Astrocyte (in vitro differentiated cells and primary cell): ENCODE measurements around the gene ST6GALNAC2. TPM values are rescaled to one million over a fixed set of nuclear protein-coding genes. Genes with fewer than 3 reads are reported as not detected.

Experiments used
- DNase-seq: peaks from one replicate; pipeline ENCODE4 v3.0.0-alpha.2; 2010; ENCODE audit warnings: low read depth
- FAIRE-seq: peaks from 2 replicates; lab custom pipeline; 2011; peaks lifted over from hg19 to GRCh38; lab: Jason Lieb, UNC
- H2AFZ ChIP-seq: 2 replicates; pipeline ENCODE4 v1.6.0; 2012; ENCODE audit warnings: low read depth, low read length, inconsistent platforms
- H3K27ac ChIP-seq: 2 replicates; pipeline ENCODE4 v1.5.1; 2011; ENCODE audit warnings: low read depth, low read length, inconsistent platforms
- H3K27me3 ChIP-seq: 2 replicates; pipeline ENCODE4 v1.6.0; 2011; ENCODE audit warnings: low read length, inconsistent platforms; ENCODE audit not compliant: insufficient read depth
- H3K36me3 ChIP-seq: 2 replicates; pipeline ENCODE4 v1.5.1; 2011; ENCODE audit warnings: low read length, inconsistent platforms; ENCODE audit not compliant: insufficient read depth
- H3K4me1 ChIP-seq: 2 replicates; pipeline ENCODE4 v1.5.1; 2011; ENCODE audit warnings: low read length, inconsistent platforms; ENCODE audit not compliant: insufficient read depth
- H3K4me2 ChIP-seq: 2 replicates; pipeline ENCODE4 v1.6.0; 2012; ENCODE audit warnings: low read length, inconsistent platforms
- H3K4me3 ChIP-seq: 2 replicates; pipeline ENCODE4 v1.5.1; 2011; ENCODE audit warnings: low read depth, mild to moderate bottlenecking, low read length, inconsistent platforms; ENCODE audit not compliant: insufficient read depth
- H3K79me2 ChIP-seq: 2 replicates; pipeline ENCODE4 v1.6.0; 2012; ENCODE audit warnings: mild to moderate bottlenecking, low read length, inconsistent platforms; ENCODE audit not compliant: insufficient read depth
- H3K9ac ChIP-seq: 2 replicates; pipeline ENCODE4 v1.6.0; 2012; ENCODE audit warnings: mild to moderate bottlenecking, low read length, inconsistent platforms
- H3K9me3 ChIP-seq: 2 replicates; pipeline ENCODE4 v1.5.1; 2012; ENCODE audit warnings: low read depth, mild to moderate bottlenecking, low read length, inconsistent platforms; ENCODE audit not compliant: insufficient read depth
- H4K20me1 ChIP-seq: 2 replicates; pipeline ENCODE4 v1.6.0; 2012; ENCODE audit warnings: low read length, inconsistent platforms; ENCODE audit not compliant: insufficient read depth
- H3K27ac Mint-ChIP-seq: one replicate; pipeline ENCODE4 v1.8.0; 2021; ENCODE audit warnings: mild to moderate bottlenecking, mixed read lengths; ENCODE audit not compliant: unreplicated experiment
- H3K27me3 Mint-ChIP-seq: one replicate; pipeline ENCODE4 v1.8.0; 2021; ENCODE audit warnings: low read depth, mixed read lengths; ENCODE audit not compliant: unreplicated experiment
- H3K36me3 Mint-ChIP-seq: one replicate; pipeline ENCODE4 v1.8.0; 2021; ENCODE audit warnings: low read depth, mixed read lengths; ENCODE audit not compliant: unreplicated experiment
- H3K4me1 Mint-ChIP-seq: one replicate; pipeline ENCODE4 v1.8.0; 2021; ENCODE audit warnings: low read depth, mixed read lengths; ENCODE audit not compliant: unreplicated experiment
- H3K4me3 Mint-ChIP-seq: one replicate; pipeline ENCODE4 v1.8.0; 2021; ENCODE audit warnings: mild to moderate bottlenecking, moderate library complexity, mixed read lengths; ENCODE audit not compliant: unreplicated experiment
- H3K9me3 Mint-ChIP-seq: one replicate; pipeline ENCODE4 v1.8.0; 2021; ENCODE audit warnings: mild to moderate bottlenecking, mixed read lengths; ENCODE audit not compliant: unreplicated experiment
- CTCF ChIP-seq: IDR thresholded peaks from 2 replicates; pipeline ENCODE4 v1.5.1; 2011; ENCODE audit warnings: low read depth, mild to moderate bottlenecking, inconsistent platforms, low read length, moderate library complexity; ENCODE audit not compliant: insufficient read depth
- EZH2 ChIP-seq: IDR thresholded peaks from 2 replicates; pipeline ENCODE4 v1.6.1; 2012; ENCODE audit warnings: mild to moderate bottlenecking, low read length, inconsistent platforms; ENCODE audit not compliant: insufficient read depth
- total RNA-seq: library from RNA; stranded (reverse); gene quantifications from 2 replicates; pipeline ENCODE4 v1.2.1, GENCODE V29; 2021

Gene ST6GALNAC2
- total RNA-seq, 1 donor from 2014 or later, result 0.79 TPM

- DNase-seq (no peak), FAIRE-seq (no peak)
- no peak overlapping the region for H3K4me2 ChIP-seq
- Mint-ChIP-seq H3K4me3 (no peak overlapping the region), H3K36me3 (no peaks in the 10 kb centered on the region), H3K4me1 (peaks cover 12% of the 10 kb centered on the region), H3K27me3 (peaks cover 11% of the 10 kb centered on the region), H3K27ac (no peak overlapping the region), H3K9me3 (peaks cover 2% of the 10 kb centered on the region)
- H3K27ac ChIP-seq, result no peak overlapping the region
- H3K9me3 ChIP-seq, result no peaks in the 10 kb centered on the region
- H2AFZ ChIP-seq, result no peak overlapping the region
- H4K20me1 ChIP-seq, result no peaks in the 10 kb centered on the region
- H3K79me2 ChIP-seq, result no peaks in the 10 kb centered on the region
- H3K27me3 ChIP-seq, result peaks cover 6% of the 10 kb centered on the region
- no peak overlapping the region for H3K9ac ChIP-seq
- no peak for TF ChIP-seq EZH2
- TF ChIP-seq CTCF, result no peak
- H3K4me3 ChIP-seq, result no peak overlapping the region
- H3K4me1 ChIP-seq, result peaks cover 3% of the 10 kb centered on the region
- no peaks in the 10 kb centered on the region for H3K36me3 ChIP-seq
Observed at GRCh38 chr17:76630151-76630550, 44.5 kb upstream of the ST6GALNAC2 start.

GRCh38 chr17:76627510-76627909, 41.9 kb upstream of the ST6GALNAC2 start:
- H3K36me3 Mint-ChIP-seq, result no peaks in the 10 kb centered on the region
- Histone ChIP-seq H3K9ac (no peak overlapping the region), H3K27me3 (peaks cover 6% of the 10 kb centered on the region), H2AFZ (no peak overlapping the region), H3K4me2 (no peak overlapping the region), H3K9me3 (no peaks in the 10 kb centered on the region), H3K27ac (no peak overlapping the region), H3K79me2 (no peaks in the 10 kb centered on the region), H3K4me1 (peaks cover 4% of the 10 kb centered on the region), H3K4me3 (no peak overlapping the region), H3K36me3 (no peaks in the 10 kb centered on the region), H4K20me1 (no peaks in the 10 kb centered on the region)
- H3K27ac Mint-ChIP-seq, result no peak overlapping the region
- TF ChIP-seq CTCF (no peak), EZH2 (no peak)
- FAIRE-seq (no peak), DNase-seq (no peak)
- peaks cover 20% of the 10 kb centered on the region for H3K27me3 Mint-ChIP-seq
- peaks cover 15% of the 10 kb centered on the region for H3K4me1 Mint-ChIP-seq
- H3K4me3 Mint-ChIP-seq, result no peak overlapping the region
- H3K9me3 Mint-ChIP-seq, result no peaks in the 10 kb centered on the region

- no peak overlapping the region for H3K4me2 ChIP-seq
- no peaks in the 10 kb centered on the region for H3K36me3 ChIP-seq
- Mint-ChIP-seq H3K4me3 (no peak overlapping the region), H3K27me3 (peaks cover 20% of the 10 kb centered on the region), H3K27ac (no peak overlapping the region), H3K4me1 (peaks cover 7% of the 10 kb centered on the region), H3K9me3 (no peaks in the 10 kb centered on the region), H3K36me3 (no peaks in the 10 kb centered on the region)
- no peak for TF ChIP-seq CTCF
- TF ChIP-seq EZH2, result no peak
- no peak overlapping the region for H2AFZ ChIP-seq
- H3K4me1 ChIP-seq, result peaks cover 4% of the 10 kb centered on the region
- no peak overlapping the region for H3K4me3 ChIP-seq
- H3K27ac ChIP-seq, result no peak overlapping the region
- FAIRE-seq (no peak), DNase-seq (no peak)
- H4K20me1 ChIP-seq, result no peaks in the 10 kb centered on the region
- H3K27me3 ChIP-seq, result peaks cover 6% of the 10 kb centered on the region
- no peaks in the 10 kb centered on the region for H3K79me2 ChIP-seq
- H3K9ac ChIP-seq, result no peak overlapping the region
- H3K9me3 ChIP-seq, result no peaks in the 10 kb centered on the region
Observed at GRCh38 chr17:76626442-76626841, 40.8 kb upstream of the ST6GALNAC2 start.
